IPS-20b (cell line): ENCODE measurements around the gene PRRT3.
A peak's percentile ranks its signal among the peaks of the same experiment; 100 is the strongest.

Experiments
- H3K27ac ChIP-seq: one replicate; pipeline ENCODE4 v1.5.1; 2013; ENCODE audit warnings: low read length
- H3K27me3 ChIP-seq: 2 replicates; pipeline ENCODE4 v1.6.1; 2013; ENCODE audit warnings: mild to moderate bottlenecking, low read length, inconsistent platforms; ENCODE audit not compliant: insufficient read depth
- H3K36me3 ChIP-seq: 2 replicates; pipeline ENCODE4 v1.6.1; 2013; ENCODE audit warnings: low read depth, mild to moderate bottlenecking, inconsistent platforms, low read length, moderate library complexity; ENCODE audit not compliant: insufficient read depth
- H3K4me1 ChIP-seq: 2 replicates; pipeline ENCODE4 v1.6.1; 2013; ENCODE audit warnings: mild to moderate bottlenecking, control low read depth, inconsistent platforms, low read length, moderate library complexity; ENCODE audit not compliant: insufficient read depth
- H3K4me3 ChIP-seq: 2 replicates; pipeline ENCODE4 v1.5.1; 2013; ENCODE audit warnings: mild to moderate bottlenecking, low read length, inconsistent platforms
- H3K9ac ChIP-seq: 2 replicates; pipeline ENCODE4 v1.6.1; 2013; ENCODE audit warnings: low read depth, mild to moderate bottlenecking, inconsistent platforms, low read length, moderate library complexity
- H3K9me3 ChIP-seq: 2 replicates; pipeline ENCODE4 v1.6.1; 2013; ENCODE audit warnings: mild to moderate bottlenecking, low read depth, low read length, inconsistent platforms; ENCODE audit not compliant: insufficient read depth

The PRRT3 gene

DNA sequence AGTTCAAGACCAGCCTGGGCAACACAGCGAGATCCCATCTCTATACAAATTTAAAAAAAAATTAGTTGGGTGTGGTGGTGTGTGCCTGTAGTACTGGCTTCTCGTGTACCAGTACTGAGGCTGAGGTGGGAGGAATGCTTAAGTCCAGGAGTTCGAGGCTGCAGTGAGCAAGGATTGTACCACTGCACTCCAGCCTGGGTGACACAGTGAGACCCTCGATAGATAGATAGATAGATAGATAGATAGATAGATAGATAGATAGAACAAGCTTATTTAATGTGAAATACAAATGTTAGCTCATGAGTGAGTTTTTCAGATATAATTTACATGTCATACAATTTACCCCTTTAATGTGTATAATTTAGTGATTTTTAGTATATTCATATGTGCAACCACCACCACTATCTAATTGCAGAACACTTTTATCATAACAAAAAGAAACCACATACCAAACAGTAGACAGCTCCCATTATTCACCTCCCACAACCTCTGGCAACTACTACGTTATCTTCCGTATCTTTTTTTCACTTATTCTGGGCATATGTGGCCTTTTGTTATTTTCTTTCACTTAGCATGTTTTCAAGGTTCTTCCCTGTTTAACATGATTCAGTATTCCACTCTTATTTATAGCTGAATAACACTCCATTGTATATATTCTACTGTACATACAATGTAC is 13.1 kb upstream of the PRRT3 start:
- H3K9me3 ChIP-seq, result no peaks in the 10 kb centered on the region
- H3K4me1 ChIP-seq, result no peaks in the 10 kb centered on the region
- no peak overlapping the region for H3K4me3 ChIP-seq
- H3K9ac ChIP-seq, result no peak overlapping the region
- no peaks in the 10 kb centered on the region for H3K27me3 ChIP-seq
- H3K36me3 ChIP-seq, result peaks cover 42% of the 10 kb centered on the region
- no peak overlapping the region for H3K27ac ChIP-seq

DNA sequence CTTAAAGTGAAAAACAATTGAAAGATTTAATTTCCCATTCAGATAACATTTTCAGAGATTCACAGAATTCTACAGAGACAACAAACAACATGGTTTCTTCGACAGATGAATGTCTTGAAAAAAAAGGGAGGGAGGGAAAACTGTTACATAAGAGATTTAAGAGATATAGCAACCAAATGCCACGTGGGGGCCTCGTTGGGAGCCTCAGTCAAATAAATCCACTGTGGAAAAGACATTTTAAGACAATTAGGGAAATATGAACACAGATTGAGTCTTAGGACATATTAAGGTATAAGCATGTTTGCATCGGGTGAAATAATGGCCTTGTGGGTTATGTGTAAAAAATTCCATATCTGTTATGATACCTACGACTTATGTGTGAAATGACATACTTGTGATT is 5.0 kb upstream of the PRRT3 start:
- Histone ChIP-seq H3K36me3 (no peaks in the 10 kb centered on the region), H3K27ac (no peak overlapping the region), H3K9ac (no peak overlapping the region), H3K4me1 (peaks cover 18% of the 10 kb centered on the region), H3K27me3 (peaks cover 18% of the 10 kb centered on the region; the same call in 1 of the 2 replicates), H3K9me3 (no peaks in the 10 kb centered on the region), H3K4me3 (no peak overlapping the region)

DNA sequence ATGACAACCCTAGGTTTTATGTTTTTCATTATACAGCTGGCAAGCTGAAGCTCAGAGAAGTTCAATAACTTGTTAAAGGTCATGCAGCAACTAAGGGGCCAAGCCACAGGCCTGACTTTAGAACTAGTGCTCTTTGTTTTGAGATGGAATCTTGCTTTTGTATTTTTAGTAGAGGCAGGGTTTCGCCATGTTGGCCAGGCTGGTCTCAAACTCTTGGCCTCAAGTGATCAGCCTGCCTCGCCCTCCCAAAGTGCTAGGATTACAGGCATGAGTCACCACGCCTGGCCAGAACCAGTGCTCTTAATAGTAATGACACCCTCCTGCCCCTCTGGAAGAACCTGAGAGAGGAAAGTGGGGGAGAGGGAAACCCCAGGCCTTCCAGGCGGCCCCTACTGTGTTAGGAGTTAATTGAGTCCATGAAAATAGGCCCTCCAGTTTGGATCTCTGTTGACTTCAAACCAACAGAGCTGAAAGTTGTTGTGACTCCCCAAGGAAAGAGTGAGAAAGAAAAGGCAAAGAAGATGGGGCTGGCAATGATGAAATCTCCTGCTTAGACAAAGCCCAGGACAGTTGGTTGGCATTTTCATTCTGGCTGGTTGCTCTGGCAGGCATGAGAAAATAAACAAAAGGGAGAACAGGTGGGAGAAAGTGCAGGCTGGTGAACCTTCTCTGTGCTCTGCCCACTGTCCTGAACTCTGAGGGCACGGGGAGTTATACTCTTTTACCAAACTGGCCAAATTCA is 3.6 kb upstream of the PRRT3 start:
- peaks cover 18% of the 10 kb centered on the region for H3K4me1 ChIP-seq
- H3K27ac ChIP-seq, result no peak overlapping the region
- H3K27me3 ChIP-seq, result peaks cover 24% of the 10 kb centered on the region; the same call in 1 of the 2 replicates
- H3K36me3 ChIP-seq, result no peaks in the 10 kb centered on the region
- H3K9me3 ChIP-seq, result no peaks in the 10 kb centered on the region
- H3K4me3 ChIP-seq, result no peak overlapping the region
- H3K9ac ChIP-seq, result no peak overlapping the region

DNA sequence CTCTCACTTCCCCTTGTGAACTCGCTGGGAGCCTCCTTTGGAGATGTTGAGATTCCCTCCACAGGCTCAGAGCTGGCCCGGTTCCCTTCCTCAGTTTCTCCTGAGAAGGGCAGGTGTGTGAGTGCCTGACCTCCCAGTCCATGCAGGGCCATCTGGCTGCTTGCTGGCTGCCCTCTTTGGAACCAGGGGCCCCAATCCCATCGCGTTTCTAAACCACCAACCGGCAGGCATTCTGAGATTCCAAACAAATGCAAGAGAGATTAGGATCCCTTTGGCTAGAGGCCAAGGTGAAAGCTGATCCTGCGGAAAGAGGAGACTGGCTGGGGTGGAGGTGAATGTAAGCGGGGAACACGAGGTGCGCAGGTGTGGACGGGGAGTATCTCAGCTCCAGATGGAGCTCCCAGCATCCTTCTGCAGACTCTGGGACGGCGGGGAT is 2.9 kb upstream of the PRRT3 start:
- no peaks in the 10 kb centered on the region for H3K9me3 ChIP-seq
- no peak overlapping the region for H3K9ac ChIP-seq
- H3K4me3 ChIP-seq, result no peak overlapping the region
- H3K27me3 ChIP-seq, result peaks cover 24% of the 10 kb centered on the region; the same call in 1 of the 2 replicates
- H3K4me1 ChIP-seq, result peaks cover 18% of the 10 kb centered on the region
- no peaks in the 10 kb centered on the region for H3K36me3 ChIP-seq
- H3K27ac ChIP-seq, result no peak overlapping the region

DNA sequence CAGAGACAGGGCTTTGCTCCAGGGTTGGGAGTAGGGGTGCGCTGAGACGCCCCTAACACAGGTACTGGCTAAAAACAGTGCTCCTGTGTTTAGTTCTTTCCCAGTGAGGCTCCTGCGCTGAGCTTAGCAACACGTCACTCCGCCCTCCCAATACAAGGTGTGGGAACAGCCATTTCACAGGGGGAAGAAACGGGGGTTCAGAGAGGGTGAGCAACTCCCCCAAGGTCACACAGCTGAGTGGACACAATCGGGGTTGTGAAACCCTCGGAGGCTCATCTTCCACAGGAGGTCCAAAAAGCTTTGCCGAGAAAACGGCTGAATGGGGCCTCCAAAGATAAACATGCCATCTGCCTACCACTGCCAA is 628 bp downstream of the PRRT3 start:
- Histone ChIP-seq H3K4me3 (peak overlapping the region; percentile 90), H3K27ac (no peak overlapping the region)

DNA sequence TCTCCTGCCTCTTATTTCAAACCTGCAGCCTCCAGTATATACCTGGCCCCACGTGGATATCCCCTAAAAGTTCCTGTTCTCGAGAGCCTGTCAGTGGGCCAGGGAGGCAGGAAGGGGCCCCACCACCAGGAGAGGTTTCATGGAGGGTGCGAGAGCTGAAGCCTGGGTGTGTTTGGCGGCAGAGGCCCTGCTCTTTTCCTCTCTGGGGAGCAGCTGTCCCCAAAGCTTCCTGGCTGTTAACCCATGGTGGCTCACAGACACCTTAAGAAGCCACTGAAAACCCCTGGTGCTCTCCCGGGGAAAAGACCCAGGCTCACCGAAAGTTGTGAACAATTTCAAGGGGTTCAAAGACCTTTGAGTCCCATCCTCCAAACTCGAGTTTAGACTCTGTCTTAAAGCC is 1.1 kb downstream of the PRRT3 start:
- peak overlapping the region; percentile 68; the same call in 1 of the 2 replicates for H3K9ac ChIP-seq
- H3K27me3 ChIP-seq, result peaks cover 24% of the 10 kb centered on the region; the same call in 1 of the 2 replicates
- peak overlapping the region; percentile 90; the same call in 1 of the 2 replicates for H3K4me3 ChIP-seq
- H3K36me3 ChIP-seq, result peaks cover 12% of the 10 kb centered on the region
- H3K9me3 ChIP-seq, result no peaks in the 10 kb centered on the region
- peaks cover 18% of the 10 kb centered on the region for H3K4me1 ChIP-seq
- H3K27ac ChIP-seq, result no peak overlapping the region

More for the DNA sequence above, 628 bp downstream of the PRRT3 start:
- Histone ChIP-seq H3K9ac (peak overlapping the region; percentile 68; the same call in 1 of the 2 replicates), H3K4me1 (peaks cover 18% of the 10 kb centered on the region), H3K36me3 (peaks cover 12% of the 10 kb centered on the region), H3K27me3 (peaks cover 24% of the 10 kb centered on the region; the same call in 1 of the 2 replicates), H3K9me3 (no peaks in the 10 kb centered on the region)

DNA sequence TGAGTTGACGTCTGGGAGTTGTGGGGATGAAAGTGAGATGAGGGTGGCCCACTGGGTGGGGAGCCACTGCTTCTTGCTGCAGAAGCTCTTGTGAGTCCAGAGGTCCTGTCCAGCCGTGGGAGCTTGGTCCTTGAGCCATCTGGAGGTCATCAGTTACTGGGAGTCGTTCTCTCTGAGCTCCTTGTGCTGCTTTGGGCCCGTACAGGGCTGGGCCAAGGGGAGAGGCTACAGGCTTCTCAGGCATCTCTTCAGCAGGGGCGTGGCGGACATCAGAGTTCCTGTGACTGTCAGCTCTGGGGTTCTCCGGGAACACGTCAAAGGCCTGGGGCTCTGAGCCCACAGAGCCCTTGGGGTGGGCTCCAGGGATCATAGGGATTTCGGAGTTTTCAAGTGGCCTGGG is 2.6 kb downstream of the PRRT3 start:
- Histone ChIP-seq H3K4me1 (peaks cover 5% of the 10 kb centered on the region), H3K4me3 (no peak overlapping the region), H3K9me3 (no peaks in the 10 kb centered on the region), H3K27ac (no peak overlapping the region), H3K36me3 (peaks cover 12% of the 10 kb centered on the region), H3K27me3 (peaks cover 23% of the 10 kb centered on the region; the same call in 1 of the 2 replicates), H3K9ac (no peak overlapping the region)

DNA sequence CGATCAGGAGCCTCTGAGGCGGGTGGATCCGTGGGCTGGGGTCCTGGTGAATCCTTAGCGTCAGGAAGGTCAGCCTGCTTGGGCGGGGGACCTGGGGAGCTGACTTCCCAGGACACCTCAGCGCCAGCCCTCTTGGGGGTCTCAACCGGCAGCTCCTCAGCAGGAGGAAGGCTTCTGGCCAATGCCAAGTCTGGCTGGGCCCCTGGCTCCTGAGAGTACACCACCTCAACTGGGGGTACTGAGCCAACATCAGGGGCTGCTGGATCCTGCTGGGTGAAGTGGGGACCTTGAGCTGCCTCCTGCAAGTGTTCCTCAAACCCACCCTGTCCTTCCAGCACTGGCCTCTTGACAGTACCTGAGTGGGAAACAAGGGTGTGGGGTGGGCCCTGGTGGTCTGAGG is 3.1 kb downstream of the PRRT3 start:
- Histone ChIP-seq H3K4me3 (no peak overlapping the region), H3K27me3 (peaks cover 18% of the 10 kb centered on the region; the same call in 1 of the 2 replicates), H3K9ac (no peak overlapping the region), H3K4me1 (no peaks in the 10 kb centered on the region; the same call in 1 of the 2 replicates), H3K36me3 (peaks cover 12% of the 10 kb centered on the region), H3K9me3 (no peaks in the 10 kb centered on the region), H3K27ac (no peak overlapping the region)

DNA sequence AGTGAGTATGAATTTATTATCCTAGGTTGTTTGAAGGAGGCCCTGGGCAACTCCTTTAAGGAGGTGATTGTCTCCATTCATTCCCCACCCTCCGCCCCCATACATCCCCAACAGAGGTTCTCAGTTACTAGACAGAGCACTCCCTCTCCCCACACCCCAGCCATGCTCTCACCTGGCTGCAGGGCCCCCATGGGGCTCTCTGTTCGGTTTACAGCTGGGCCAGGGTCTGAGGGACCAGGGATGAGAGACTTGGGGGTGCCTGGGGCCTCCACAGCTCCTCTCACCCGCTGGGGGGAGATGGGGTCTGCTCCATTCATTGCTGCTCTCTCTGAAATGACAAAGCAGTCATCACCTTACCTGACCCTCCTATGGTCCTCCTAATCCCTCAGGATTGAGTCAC is 3.6 kb downstream of the PRRT3 start:
- Histone ChIP-seq H3K36me3 (peaks cover 12% of the 10 kb centered on the region), H3K4me3 (no peak overlapping the region), H3K4me1 (no peaks in the 10 kb centered on the region; the same call in 1 of the 2 replicates), H3K27me3 (peaks cover 14% of the 10 kb centered on the region; the same call in 1 of the 2 replicates), H3K9ac (no peak overlapping the region), H3K27ac (no peak overlapping the region), H3K9me3 (no peaks in the 10 kb centered on the region)

DNA sequence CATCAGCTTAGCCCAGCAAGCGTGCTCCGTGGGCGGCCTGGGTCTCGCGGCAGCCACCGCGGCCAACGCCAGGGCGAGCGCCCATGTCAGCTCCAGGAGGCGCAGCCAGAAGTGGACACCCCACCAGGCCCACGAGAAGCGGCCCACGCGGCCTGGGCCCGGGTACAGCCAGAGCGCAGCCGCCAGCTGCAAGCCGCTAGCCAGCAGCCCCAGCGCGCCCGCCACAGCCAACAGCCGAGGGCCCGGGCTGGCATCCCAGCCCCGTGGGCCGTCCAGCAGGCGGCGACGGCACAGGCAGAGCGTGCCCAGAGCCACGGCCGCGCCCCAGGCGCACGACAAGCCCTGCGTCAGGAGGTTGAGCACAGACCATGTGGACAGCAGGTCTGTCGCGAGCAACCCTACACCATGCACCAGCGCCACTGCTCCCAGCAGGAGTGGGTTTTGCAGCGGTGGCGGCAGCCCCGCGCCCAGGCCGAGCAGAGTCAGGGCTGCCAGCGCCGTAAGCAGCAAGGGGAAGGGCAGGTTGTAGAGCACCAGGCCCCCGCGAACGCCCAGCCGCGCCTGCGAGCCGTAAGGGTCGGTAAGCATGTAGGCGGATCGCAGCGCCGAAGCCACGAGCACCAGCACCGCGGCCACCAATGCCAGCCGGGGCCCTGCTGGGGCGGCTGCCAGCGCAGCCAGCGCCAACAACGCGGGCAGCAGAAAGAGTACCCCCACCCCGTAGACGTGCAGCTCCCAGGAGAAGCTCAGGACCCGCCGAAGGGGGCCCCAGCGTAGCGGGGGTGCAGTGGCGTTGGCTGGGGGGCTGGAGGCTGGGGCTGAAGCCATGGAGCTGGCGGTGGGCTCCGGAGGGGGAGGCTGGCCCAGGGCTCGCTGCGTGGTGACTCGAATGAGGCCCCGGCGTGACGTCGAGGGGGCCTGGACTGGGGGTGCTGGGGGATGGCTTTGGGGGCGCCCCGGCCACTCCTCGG is 4.9 kb downstream of the PRRT3 start:
- Histone ChIP-seq H3K9me3 (no peaks in the 10 kb centered on the region), H3K27me3 (peaks cover 6% of the 10 kb centered on the region; the same call in 1 of the 2 replicates), H3K36me3 (peaks cover 12% of the 10 kb centered on the region), H3K4me1 (no peaks in the 10 kb centered on the region; the same call in 1 of the 2 replicates), H3K27ac (no peak overlapping the region), H3K4me3 (peak overlapping the region; percentile 69), H3K9ac (no peak overlapping the region; the same call in 1 of the 2 replicates)
